NCI-H69 (cell line): ENCODE results near the gene UBE2G1.

ENCODE experiments used
- DNase-seq: peaks from one replicate; lab custom pipeline; 2025; lab: John Stamatoyannopoulos, UW

Gene UBE2G1

GRCh38 chr17:4247361-4247970, 119.0 kb downstream of the UBE2G1 start:
- DNase-seq = no peak

- no peak for DNase-seq
These were observed 119.8 kb downstream of the UBE2G1 start for GRCh38 chr17:4246674-4247073.

GRCh38 chr17:4241535-4241934, 124.9 kb downstream of the UBE2G1 start:
- DNase-seq = no peak

- DNase-seq = no peak
These were observed 130.0 kb downstream of the UBE2G1 start for GRCh38 chr17:4236456-4236855.

- DNase-seq = no peak
These were observed 130.8 kb downstream of the UBE2G1 start for GRCh38 chr17:4235372-4236279.

- no peak for DNase-seq
These were observed 132.1 kb downstream of the UBE2G1 start for GRCh38 chr17:4234401-4234800.

GRCh38 chr17:4233668-4234258, 132.7 kb downstream of the UBE2G1 start:
- no peak for DNase-seq

GRCh38 chr17:4232168-4232813, 134.2 kb downstream of the UBE2G1 start:
- DNase-seq = peak; percentile 2

GRCh38 chr17:4229627-4230541, 136.6 kb downstream of the UBE2G1 start:
- no peak for DNase-seq

GRCh38 chr17:4221899-4222659, 144.4 kb downstream of the UBE2G1 start:
- no peak for DNase-seq

GRCh38 chr17:4221163-4221562, 145.3 kb downstream of the UBE2G1 start:
- DNase-seq = no peak

- no peak for DNase-seq
These were observed 145.8 kb downstream of the UBE2G1 start for GRCh38 chr17:4220655-4221054.
